ENCODE results near the gene MADD.

MADD gene

GRCh38 chr11:47295385-47295784, 25.5 kb downstream of the MADD start:
- no peak for DNase-seq (ENCODE audit: low read depth)
- no peak for TF ChIP-seq CTCF (IDR thresholded peaks at IDR 0.05; ENCODE audit: insufficient read depth, low read depth, low read length, missing control alignments)
- H3K4me3 ChIP-seq (ENCODE audit: low read length) = no peak overlapping the region

- DNase-seq (ENCODE audit: low read depth) = peak; percentile 8
- no peak for TF ChIP-seq CTCF (IDR thresholded peaks at IDR 0.05; ENCODE audit: insufficient read depth, low read depth, low read length, missing control alignments)
- H3K4me3 ChIP-seq (ENCODE audit: low read length) = no peak overlapping the region
Measured at GRCh38 chr11:47296045-47296444, 26.1 kb downstream of the MADD start.

GRCh38 chr11:47299078-47299477, 29.1 kb downstream of the MADD start:
- no peak for DNase-seq (ENCODE audit: low read depth)

GRCh38 chr11:47302853-47303252, 32.9 kb downstream of the MADD start:
- DNase-seq (ENCODE audit: low read depth) = no peak
- no peak for TF ChIP-seq CTCF (IDR thresholded peaks at IDR 0.05; ENCODE audit: insufficient read depth, low read depth, low read length, missing control alignments)
- no peak overlapping the region for H3K4me3 ChIP-seq (ENCODE audit: low read length)

More at GRCh38 chr11:47299078-47299477, 29.1 kb downstream of the MADD start:
- no peak overlapping the region for H3K4me3 ChIP-seq (ENCODE audit: low read length)
- no peak for TF ChIP-seq CTCF (IDR thresholded peaks at IDR 0.05; ENCODE audit: insufficient read depth, low read depth, low read length, missing control alignments)

GRCh38 chr11:47305734-47306483, 36.0 kb downstream of the MADD start:
- no peak overlapping the region for H3K4me3 ChIP-seq (ENCODE audit: low read length)
- peak; percentile 22 for DNase-seq (ENCODE audit: low read depth)
- no peak for TF ChIP-seq CTCF (IDR thresholded peaks at IDR 0.05; ENCODE audit: insufficient read depth, low read depth, low read length, missing control alignments)

GRCh38 chr11:47306484-47306844, 36.5 kb downstream of the MADD start:
- no peak overlapping the region for H3K4me3 ChIP-seq (ENCODE audit: low read length)
- DNase-seq (ENCODE audit: low read depth) = no peak
- no peak for TF ChIP-seq CTCF (IDR thresholded peaks at IDR 0.05; ENCODE audit: insufficient read depth, low read depth, low read length, missing control alignments)

All from epithelial cell of esophagus (primary cell).